ENCODE results near the gene NPPB. TPM values are rescaled to one million over a fixed set of nuclear protein-coding genes. Genes with fewer than 3 reads are reported as not detected.

The NPPB gene
- polyA plus RNA-seq, 1 donor, result not detected

- H3K4me3 ChIP-seq (ENCODE audit: low read length), result no peak overlapping the region
- DNase-seq, result no peak
- peaks cover 5% of the 10 kb centered on the region for H3K27me3 ChIP-seq (ENCODE audit: control insufficient read depth, insufficient read depth, low read length)
- no peaks in the 10 kb centered on the region for H3K36me3 ChIP-seq (ENCODE audit: control insufficient read depth, insufficient read depth, low read length)
- WGBS (ENCODE audit: insufficient coverage, low lambda C conversion rate), result no CpG with 5 or more reads among the region's 14 CpGs
- no peak overlapping the region for H3K27ac ChIP-seq (ENCODE audit: low read length)
- no peaks in the 10 kb centered on the region for H3K9me3 ChIP-seq (ENCODE audit: control insufficient read depth, low read depth, low read length)
- no peaks in the 10 kb centered on the region for H3K4me1 ChIP-seq (ENCODE audit: control insufficient read depth, insufficient read depth, low read length)
Observed at GRCh38 chr1:11873395-11874257, 14.9 kb upstream of the NPPB start.

- no peaks in the 10 kb centered on the region for H3K4me1 ChIP-seq (ENCODE audit: control insufficient read depth, insufficient read depth, low read length)
Observed at GRCh38 chr1:11872545-11872944, 13.8 kb upstream of the NPPB start.

DNA sequence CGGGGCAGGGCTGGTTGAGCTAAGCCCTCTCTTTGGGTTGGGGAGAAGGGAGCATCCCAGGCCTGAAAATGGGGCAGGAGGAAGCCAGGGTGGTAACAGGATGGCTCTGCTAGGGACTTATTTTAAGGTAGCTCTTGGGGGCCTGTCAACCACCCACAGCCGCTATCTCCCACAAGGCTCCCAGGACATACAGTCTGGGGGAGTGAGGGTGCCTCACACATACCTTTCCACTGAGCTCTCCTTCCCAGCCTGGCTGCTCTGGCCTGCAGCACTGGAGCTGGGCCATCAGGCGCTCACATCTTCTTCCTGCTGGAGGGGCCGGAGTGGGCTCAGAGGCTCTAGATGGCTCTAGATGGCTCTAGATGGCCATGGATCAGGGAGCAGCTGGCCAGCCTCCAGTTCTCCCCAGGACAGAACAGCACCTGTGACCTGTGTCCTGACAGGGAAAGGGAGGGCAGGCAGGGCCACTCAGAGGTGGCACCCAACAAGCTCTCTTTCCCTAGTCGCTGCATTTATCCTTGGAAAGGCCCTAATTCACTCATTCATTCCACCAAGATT, 11.0 kb upstream of the NPPB start:
- no CpG with 5 or more reads among the region's 5 CpGs for WGBS (ENCODE audit: insufficient coverage, low lambda C conversion rate)
- no peaks in the 10 kb centered on the region for H3K9me3 ChIP-seq (ENCODE audit: control insufficient read depth, low read depth, low read length)
- no peaks in the 10 kb centered on the region for H3K36me3 ChIP-seq (ENCODE audit: control insufficient read depth, insufficient read depth, low read length)
- peaks cover 5% of the 10 kb centered on the region for H3K27me3 ChIP-seq (ENCODE audit: control insufficient read depth, insufficient read depth, low read length)
- H3K27ac ChIP-seq (ENCODE audit: low read length), result no peak overlapping the region
- H3K4me1 ChIP-seq (ENCODE audit: control insufficient read depth, insufficient read depth, low read length), result no peaks in the 10 kb centered on the region
- no peak overlapping the region for H3K4me3 ChIP-seq (ENCODE audit: low read length)
- DNase-seq, result no peak

More at GRCh38 chr1:11872545-11872944, 13.8 kb upstream of the NPPB start:
- Histone ChIP-seq H3K36me3 (ENCODE audit: control insufficient read depth, insufficient read depth, low read length) (no peaks in the 10 kb centered on the region), H3K9me3 (ENCODE audit: control insufficient read depth, low read depth, low read length) (no peaks in the 10 kb centered on the region), H3K27me3 (ENCODE audit: control insufficient read depth, insufficient read depth, low read length) (peaks cover 5% of the 10 kb centered on the region), H3K4me3 (ENCODE audit: low read length) (no peak overlapping the region), H3K27ac (ENCODE audit: low read length) (no peak overlapping the region)
- WGBS (ENCODE audit: insufficient coverage, low lambda C conversion rate), result 58% methylated on average over 2 of the region's 7 CpGs
- no peak for DNase-seq

GRCh38 chr1:11869104-11869503, 10.4 kb upstream of the NPPB start:
- Histone ChIP-seq H3K27me3 (ENCODE audit: control insufficient read depth, insufficient read depth, low read length) (peaks cover 2% of the 10 kb centered on the region), H3K9me3 (ENCODE audit: control insufficient read depth, low read depth, low read length) (no peaks in the 10 kb centered on the region), H3K36me3 (ENCODE audit: control insufficient read depth, insufficient read depth, low read length) (no peaks in the 10 kb centered on the region), H3K4me3 (ENCODE audit: low read length) (no peak overlapping the region), H3K27ac (ENCODE audit: low read length) (no peak overlapping the region), H3K4me1 (ENCODE audit: control insufficient read depth, insufficient read depth, low read length) (no peaks in the 10 kb centered on the region)
- WGBS (ENCODE audit: insufficient coverage, low lambda C conversion rate), result 80% methylated on average over 1 of the region's 3 CpGs
- DNase-seq, result no peak

- no peaks in the 10 kb centered on the region for H3K9me3 ChIP-seq (ENCODE audit: control insufficient read depth, low read depth, low read length)
- WGBS (ENCODE audit: insufficient coverage, low lambda C conversion rate), result no CpG with 5 or more reads among the region's 13 CpGs
Observed at GRCh38 chr1:11868331-11868980, 9.7 kb upstream of the NPPB start.

GRCh38 chr1:11862890-11863289, 4.1 kb upstream of the NPPB start:
- no peaks in the 10 kb centered on the region for H3K9me3 ChIP-seq (ENCODE audit: control insufficient read depth, low read depth, low read length)
- no peak overlapping the region for H3K4me3 ChIP-seq (ENCODE audit: low read length)
- no CpG with 5 or more reads among the region's 6 CpGs for WGBS (ENCODE audit: insufficient coverage, low lambda C conversion rate)
- H3K4me1 ChIP-seq (ENCODE audit: control insufficient read depth, insufficient read depth, low read length), result no peaks in the 10 kb centered on the region
- no peak overlapping the region for H3K27ac ChIP-seq (ENCODE audit: low read length)
- H3K27me3 ChIP-seq (ENCODE audit: control insufficient read depth, insufficient read depth, low read length), result peaks cover 24% of the 10 kb centered on the region
- DNase-seq, result no peak
- H3K36me3 ChIP-seq (ENCODE audit: control insufficient read depth, insufficient read depth, low read length), result no peaks in the 10 kb centered on the region

More at GRCh38 chr1:11868331-11868980, 9.7 kb upstream of the NPPB start:
- H3K36me3 ChIP-seq (ENCODE audit: control insufficient read depth, insufficient read depth, low read length), result no peaks in the 10 kb centered on the region
- no peaks in the 10 kb centered on the region for H3K27me3 ChIP-seq (ENCODE audit: control insufficient read depth, insufficient read depth, low read length)
- no peak overlapping the region for H3K4me3 ChIP-seq (ENCODE audit: low read length)
- H3K4me1 ChIP-seq (ENCODE audit: control insufficient read depth, insufficient read depth, low read length), result no peaks in the 10 kb centered on the region
- no peak overlapping the region for H3K27ac ChIP-seq (ENCODE audit: low read length)
- DNase-seq, result no peak

- H3K36me3 ChIP-seq (ENCODE audit: control insufficient read depth, insufficient read depth, low read length), result no peaks in the 10 kb centered on the region
- no peaks in the 10 kb centered on the region for H3K4me1 ChIP-seq (ENCODE audit: control insufficient read depth, insufficient read depth, low read length)
- H3K27ac ChIP-seq (ENCODE audit: low read length), result no peak overlapping the region
- H3K9me3 ChIP-seq (ENCODE audit: control insufficient read depth, low read depth, low read length), result no peaks in the 10 kb centered on the region
- no peak overlapping the region for H3K4me3 ChIP-seq (ENCODE audit: low read length)
- WGBS (ENCODE audit: insufficient coverage, low lambda C conversion rate), result 80% methylated on average over 1 of the region's 1 CpG
- peaks cover 39% of the 10 kb centered on the region for H3K27me3 ChIP-seq (ENCODE audit: control insufficient read depth, insufficient read depth, low read length)
- no peak for DNase-seq
Observed at GRCh38 chr1:11860587-11860986, 1.8 kb upstream of the NPPB start.

GRCh38 chr1:11860083-11860482, 1.3 kb upstream of the NPPB start:
- Histone ChIP-seq H3K27me3 (ENCODE audit: control insufficient read depth, insufficient read depth, low read length) (peaks cover 39% of the 10 kb centered on the region), H3K9me3 (ENCODE audit: control insufficient read depth, low read depth, low read length) (no peaks in the 10 kb centered on the region), H3K4me1 (ENCODE audit: control insufficient read depth, insufficient read depth, low read length) (no peaks in the 10 kb centered on the region), H3K36me3 (ENCODE audit: control insufficient read depth, insufficient read depth, low read length) (no peaks in the 10 kb centered on the region), H3K4me3 (ENCODE audit: low read length) (no peak overlapping the region), H3K27ac (ENCODE audit: low read length) (no peak overlapping the region)
- no peak for DNase-seq
- WGBS (ENCODE audit: insufficient coverage, low lambda C conversion rate), result 67% methylated on average over 1 of the region's 2 CpGs

GRCh38 chr1:11858968-11859871, 475 bp upstream of the NPPB start:
- Histone ChIP-seq H3K9me3 (ENCODE audit: control insufficient read depth, low read depth, low read length) (no peaks in the 10 kb centered on the region), H3K27ac (ENCODE audit: low read length) (no peak overlapping the region), H3K27me3 (ENCODE audit: control insufficient read depth, insufficient read depth, low read length) (peaks cover 44% of the 10 kb centered on the region), H3K4me3 (ENCODE audit: low read length) (no peak overlapping the region), H3K36me3 (ENCODE audit: control insufficient read depth, insufficient read depth, low read length) (no peaks in the 10 kb centered on the region), H3K4me1 (ENCODE audit: control insufficient read depth, insufficient read depth, low read length) (no peaks in the 10 kb centered on the region)
- DNase-seq, result peak; percentile 67 to 69
- no CpG with 5 or more reads among the region's 53 CpGs for WGBS (ENCODE audit: insufficient coverage, low lambda C conversion rate)

DNA sequence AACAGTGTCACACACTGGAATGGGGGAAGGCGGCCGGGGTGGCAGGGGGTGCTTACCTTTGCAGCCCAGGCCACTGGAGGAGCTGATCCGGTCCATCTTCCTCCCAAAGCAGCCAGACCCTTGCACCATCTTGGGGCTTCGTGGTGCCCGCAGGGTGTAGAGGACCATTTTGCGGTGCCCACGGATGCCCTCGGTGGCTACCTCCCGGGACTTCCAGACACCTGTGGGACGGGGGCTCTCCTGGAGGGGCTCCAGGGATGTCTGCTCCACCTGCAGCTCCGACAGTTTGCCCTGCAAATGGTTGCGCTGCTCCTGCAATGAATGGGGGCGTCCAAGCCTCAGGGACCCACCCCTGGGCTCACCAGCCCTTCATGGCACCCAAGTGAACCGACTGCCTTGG, 587 bp downstream of the NPPB start:
- no peaks in the 10 kb centered on the region for H3K4me1 ChIP-seq (ENCODE audit: control insufficient read depth, insufficient read depth, low read length)
- DNase-seq, result no peak
- H3K4me3 ChIP-seq (ENCODE audit: low read length), result no peak overlapping the region
- H3K27ac ChIP-seq (ENCODE audit: low read length), result no peak overlapping the region
- no peaks in the 10 kb centered on the region for H3K36me3 ChIP-seq (ENCODE audit: control insufficient read depth, insufficient read depth, low read length)
- H3K9me3 ChIP-seq (ENCODE audit: control insufficient read depth, low read depth, low read length), result no peaks in the 10 kb centered on the region
- peaks cover 44% of the 10 kb centered on the region for H3K27me3 ChIP-seq (ENCODE audit: control insufficient read depth, insufficient read depth, low read length)
- WGBS (ENCODE audit: insufficient coverage, low lambda C conversion rate), result no CpG with 5 or more reads among the region's 14 CpGs
